CD4-positive, alpha-beta T cell (primary cell): ENCODE results near the gene RASD1. TPM values are rescaled to one million over a fixed set of nuclear protein-coding genes. Genes with fewer than 3 reads are reported as not detected.

Source experiments
- ATAC-seq: fragments of 200-7000 bp; cut with Tn5 transposase; one replicate; pipeline ENCODE4 v1.10.0; 2022; ENCODE audit warnings: mild to moderate bottlenecking; ENCODE audit not compliant: poor library complexity
- CTCF ChIA-PET: fragments of 350-600 bp; sonication (Branson Sonifier 250); formaldehyde crosslinking; loops from one replicate; lab custom pipeline; 2021; ENCODE audit warnings: antibody characterized with exemption, inconsistent platforms; lab: Charles Lee
- POLR2A ChIA-PET: fragments of 350-600 bp; sonication (Branson Sonifier 250); formaldehyde crosslinking; loops from one replicate; lab custom pipeline; 2021; ENCODE audit warnings: antibody characterized with exemption, inconsistent platforms; lab: Charles Lee
- DNase-seq, 14 experiments: peaks; one replicate each; pipeline ENCODE4 v3.0.0-alpha.2; 2013 to 2020; ENCODE audit warnings: mixed read lengths in 2 of 14
- H3K27ac ChIP-seq, 2 donors: one replicate each; pipeline versions ENCODE4 v1.5.1 to v1.7.0; 2013; ENCODE audit warnings: low read length in 2 of 2, low read depth in 1 of 2, mild to moderate bottlenecking in 1 of 2
- H3K27me3 ChIP-seq, 2 experiments: 1 replicate in 1 of 2; 2 replicates in 1 of 2; pipeline versions ENCODE4 v1.6.1 to v1.7.0; 2013; ENCODE audit warnings: low read length in 2 of 2, control low read depth in 1 of 2, mild to moderate bottlenecking in 1 of 2, moderate library complexity in 1 of 2; ENCODE audit not compliant: insufficient read depth in 2 of 2, control insufficient read depth in 1 of 2
- H3K36me3 ChIP-seq: one replicate; pipeline ENCODE4 v1.6.1; 2013; ENCODE audit warnings: low read length, control low read depth; ENCODE audit not compliant: insufficient read depth
- H3K4me1 ChIP-seq: one replicate; pipeline ENCODE4 v1.6.1; 2013; ENCODE audit warnings: low read length, control low read depth; ENCODE audit not compliant: insufficient read depth
- H3K4me3 ChIP-seq: one replicate; pipeline ENCODE4 v1.5.1; 2013; ENCODE audit warnings: mild to moderate bottlenecking, low read length, moderate library complexity
- H3K9me3 ChIP-seq, 2 experiments: 1 replicate in 1 of 2; 2 replicates in 1 of 2; pipeline versions ENCODE4 v1.6.1 to v1.7.0; 2013; ENCODE audit warnings: low read length in 2 of 2, mild to moderate bottlenecking in 2 of 2, control low read depth in 1 of 2, moderate library complexity in 1 of 2; ENCODE audit not compliant: control insufficient read depth in 1 of 2, insufficient read depth in 1 of 2
- H3K27ac Mint-ChIP-seq: one replicate; pipeline ENCODE4 v1.8.0; 2020; ENCODE audit warnings: mixed read lengths
- H3K27me3 Mint-ChIP-seq: one replicate; pipeline ENCODE4 v1.8.0; 2021; ENCODE audit warnings: mixed read lengths
- H3K36me3 Mint-ChIP-seq: one replicate; pipeline ENCODE4 v1.8.0; 2021; ENCODE audit warnings: low read depth, mixed read lengths
- H3K4me1 Mint-ChIP-seq: one replicate; pipeline ENCODE4 v1.8.0; 2021; ENCODE audit warnings: low read depth, mixed read lengths
- H3K4me3 Mint-ChIP-seq: one replicate; pipeline ENCODE4 v1.8.0; 2020; ENCODE audit warnings: mild to moderate bottlenecking, mixed read lengths
- H3K9me3 Mint-ChIP-seq: one replicate; pipeline ENCODE4 v1.8.0; 2020; ENCODE audit warnings: mixed read lengths
- CTCF ChIP-seq: fragments of 200-600 bp; IDR thresholded peaks from one replicate; pipeline ENCODE4 v1.8.0; 2022; ENCODE audit warnings: antibody characterized with exemption, mild to moderate bottlenecking
- intact Hi-C, 2 experiments: fragments of 100-400 bp; cut with DNase I in 1 of 2; cut with micrococcal nuclease in 1 of 2; formaldehyde crosslinking; loops; one replicate each; pipeline versions ENCODE4 v1.15.1 to v1.9.0; 2023 to 2025; cut with DNase I, micrococcal nuclease
- total RNA-seq, 174 experiments: library from RNA in 2 of 174; stranded (reverse) in 2 of 174; gene quantifications; one replicate each; pipeline ENCODE4 v1.2.3 and lab custom pipeline; 2021 to 2026

RASD1 gene
- total RNA-seq, 2 experiments from 2014 or later = 1.8 to 2.0 TPM

- ATAC-seq (no peak), DNase-seq (no peak)
- no peak overlapping the region for H3K27ac Mint-ChIP-seq
- intact Hi-C loops = no loop called here
- H3K27ac ChIP-seq = no peak overlapping the region
- H3K4me1 Mint-ChIP-seq = no peaks in the 10 kb centered on the region
- H3K9me3 ChIP-seq = no peaks in the 10 kb centered on the region
- H3K4me1 ChIP-seq = no peaks in the 10 kb centered on the region
- H3K27me3 Mint-ChIP-seq = no peaks in the 10 kb centered on the region
- peaks cover 4% of the 10 kb centered on the region for H3K36me3 ChIP-seq
- H3K36me3 Mint-ChIP-seq = no peaks in the 10 kb centered on the region
- no peaks in the 10 kb centered on the region for H3K9me3 Mint-ChIP-seq
- ChIA-PET POLR2A (no interaction called here), CTCF (interaction anchor here (1.2 kb wide), 1 partner anchor 27 kb away, joined by 4 read pairs; no protein-coding TSS in a partner anchor)
- no peak overlapping the region for H3K4me3 ChIP-seq
- no peak overlapping the region for H3K4me3 Mint-ChIP-seq
- TF ChIP-seq CTCF = no peak
- H3K27me3 ChIP-seq = no peaks in the 10 kb centered on the region
These were observed 27.7 kb upstream of the RASD1 start for GRCh38 chr17:17523731-17524490.

- intact Hi-C loops = no loop called here
- H3K4me3 Mint-ChIP-seq = no peak overlapping the region
- no peak overlapping the region for H3K27ac ChIP-seq
- TF ChIP-seq CTCF = no peak
- peaks cover 4% of the 10 kb centered on the region for H3K36me3 ChIP-seq
- H3K4me1 Mint-ChIP-seq = no peaks in the 10 kb centered on the region
- H3K27me3 ChIP-seq = no peaks in the 10 kb centered on the region
- no peak overlapping the region for H3K27ac Mint-ChIP-seq
- no peaks in the 10 kb centered on the region for H3K9me3 ChIP-seq
- no peaks in the 10 kb centered on the region for H3K9me3 Mint-ChIP-seq
- no peaks in the 10 kb centered on the region for H3K36me3 Mint-ChIP-seq
- DNase-seq = no peak
- ChIA-PET POLR2A (no interaction called here), CTCF (no interaction called here)
- H3K27me3 Mint-ChIP-seq = no peaks in the 10 kb centered on the region
- ATAC-seq = no peak
- no peaks in the 10 kb centered on the region for H3K4me1 ChIP-seq
- H3K4me3 ChIP-seq = no peak overlapping the region
These were observed 27.0 kb upstream of the RASD1 start for GRCh38 chr17:17523001-17523730.

- no peak overlapping the region for H3K27ac Mint-ChIP-seq
- Histone ChIP-seq H3K9me3 (no peaks in the 10 kb centered on the region), H3K4me3 (no peak overlapping the region), H3K4me1 (no peaks in the 10 kb centered on the region), H3K27ac (no peak overlapping the region), H3K27me3 (no peaks in the 10 kb centered on the region), H3K36me3 (peaks cover 4% of the 10 kb centered on the region)
- TF ChIP-seq CTCF = no peak
- no peaks in the 10 kb centered on the region for H3K36me3 Mint-ChIP-seq
- H3K9me3 Mint-ChIP-seq = no peaks in the 10 kb centered on the region
- CTCF ChIA-PET = no interaction called here
- no peak overlapping the region for H3K4me3 Mint-ChIP-seq
- intact Hi-C loops = no loop called here
- DNase-seq (no peak), ATAC-seq (no peak)
- no peaks in the 10 kb centered on the region for H3K4me1 Mint-ChIP-seq
- POLR2A ChIA-PET = no interaction called here
- no peaks in the 10 kb centered on the region for H3K27me3 Mint-ChIP-seq
These were observed 24.5 kb upstream of the RASD1 start for GRCh38 chr17:17520599-17521232.
